DOHH2 (cell line): ENCODE measurements around the gene ABCA5.

Source experiments
- EZH2phosphoT487 ChIP-seq: fragments of 200-600 bp; sonication (generic); IDR thresholded peaks from 2 replicates; pipeline ENCODE4 v1.6.1; 2017; ENCODE audit warnings: borderline replicate concordance, mild to moderate bottlenecking, antibody characterized with exemption, low read length, moderate library complexity, mixed read lengths
- TF ChIP-seq, protein P1 (sequence below): fragments of 200-600 bp; sonication (generic); IDR thresholded peaks from one replicate; pipeline ENCODE4 v1.5.1; 2014; ENCODE audit warnings: antibody characterized with exemption, mild to moderate bottlenecking, low read depth, low read length; ENCODE audit not compliant: poor library complexity, severe bottlenecking

DNA sequence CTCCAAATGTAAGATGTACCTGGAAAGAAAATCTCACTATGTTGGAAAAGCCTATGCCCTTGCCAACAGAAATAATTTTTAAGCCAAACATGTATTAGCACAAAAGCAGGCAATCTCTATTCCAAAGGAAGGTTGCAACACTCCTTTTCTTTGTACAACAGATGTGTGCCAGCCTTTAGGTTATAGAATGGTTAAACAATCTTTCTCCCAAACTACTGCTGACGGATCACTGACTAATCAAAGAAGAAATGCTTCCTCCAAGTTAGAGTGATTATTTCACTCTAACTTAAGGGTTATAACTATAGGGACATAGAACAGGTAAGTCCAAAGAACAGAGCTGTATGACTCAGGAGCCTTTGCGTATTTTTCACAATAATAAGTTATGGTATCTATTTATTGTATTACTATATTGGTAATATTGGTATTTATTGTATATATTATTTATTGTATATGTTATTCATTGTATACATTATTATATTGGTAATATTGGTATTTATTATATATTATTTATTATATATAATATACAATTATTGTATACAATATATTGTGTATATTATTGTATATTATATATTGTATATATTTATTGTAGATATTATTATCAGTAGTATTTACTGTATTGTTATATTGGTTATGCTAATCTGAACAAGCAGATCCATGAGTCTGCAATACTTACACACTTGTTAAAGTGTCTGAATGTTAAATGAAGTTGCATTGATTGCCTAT, 36.7 kb upstream of the ABCA5 start:
- TF ChIP-seq EZH2phosphoT487: no peak
- TF ChIP-seq, protein P1, sequence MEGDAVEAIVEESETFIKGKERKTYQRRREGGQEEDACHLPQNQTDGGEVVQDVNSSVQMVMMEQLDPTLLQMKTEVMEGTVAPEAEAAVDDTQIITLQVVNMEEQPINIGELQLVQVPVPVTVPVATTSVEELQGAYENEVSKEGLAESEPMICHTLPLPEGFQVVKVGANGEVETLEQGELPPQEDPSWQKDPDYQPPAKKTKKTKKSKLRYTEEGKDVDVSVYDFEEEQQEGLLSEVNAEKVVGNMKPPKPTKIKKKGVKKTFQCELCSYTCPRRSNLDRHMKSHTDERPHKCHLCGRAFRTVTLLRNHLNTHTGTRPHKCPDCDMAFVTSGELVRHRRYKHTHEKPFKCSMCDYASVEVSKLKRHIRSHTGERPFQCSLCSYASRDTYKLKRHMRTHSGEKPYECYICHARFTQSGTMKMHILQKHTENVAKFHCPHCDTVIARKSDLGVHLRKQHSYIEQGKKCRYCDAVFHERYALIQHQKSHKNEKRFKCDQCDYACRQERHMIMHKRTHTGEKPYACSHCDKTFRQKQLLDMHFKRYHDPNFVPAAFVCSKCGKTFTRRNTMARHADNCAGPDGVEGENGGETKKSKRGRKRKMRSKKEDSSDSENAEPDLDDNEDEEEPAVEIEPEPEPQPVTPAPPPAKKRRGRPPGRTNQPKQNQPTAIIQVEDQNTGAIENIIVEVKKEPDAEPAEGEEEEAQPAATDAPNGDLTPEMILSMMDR: no peak
